HG03159 (cell line): ENCODE measurements around the gene BTBD7.

Source experiments
- ATAC-seq: cut with Tn5 transposase; IDR thresholded peaks from one replicate; pipeline ENCODE4 v1.9.1; 2021; ENCODE audit warnings: mild to moderate bottlenecking, moderate library complexity; ENCODE audit not compliant: unreplicated experiment

Gene BTBD7

DNA sequence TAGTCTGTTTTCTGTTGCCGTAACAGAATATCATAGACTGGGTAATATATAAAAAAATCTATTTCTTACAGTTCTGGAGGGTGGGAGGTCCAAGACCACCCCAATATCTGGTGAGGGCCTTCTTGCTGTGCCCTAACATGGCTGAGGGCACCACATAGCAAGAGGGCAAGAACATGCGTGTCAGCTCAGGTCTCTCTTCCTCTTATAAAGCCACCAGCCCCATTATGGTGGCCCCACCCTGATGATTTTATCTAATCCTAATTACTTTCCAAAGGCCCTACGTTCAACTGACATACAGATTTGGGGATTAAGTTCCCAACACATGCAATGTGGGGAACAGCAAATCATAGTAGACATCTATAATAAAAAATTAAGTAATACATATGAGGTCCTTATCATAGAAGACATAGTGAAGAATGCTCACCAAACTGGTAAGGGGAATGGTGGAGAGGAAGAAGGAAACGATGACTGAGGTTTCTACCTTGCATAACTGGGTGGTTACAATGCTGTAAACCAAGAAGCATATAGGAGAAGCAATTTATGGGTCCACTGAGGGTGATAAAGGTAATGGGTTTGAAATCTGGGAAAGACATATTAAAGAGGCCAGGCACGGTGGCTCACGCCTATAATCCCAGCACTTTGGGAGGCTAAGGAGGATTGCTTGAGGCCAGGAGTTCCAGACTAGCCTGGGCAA, 27.0 kb downstream of the BTBD7 start:
- no peak for ATAC-seq

DNA sequence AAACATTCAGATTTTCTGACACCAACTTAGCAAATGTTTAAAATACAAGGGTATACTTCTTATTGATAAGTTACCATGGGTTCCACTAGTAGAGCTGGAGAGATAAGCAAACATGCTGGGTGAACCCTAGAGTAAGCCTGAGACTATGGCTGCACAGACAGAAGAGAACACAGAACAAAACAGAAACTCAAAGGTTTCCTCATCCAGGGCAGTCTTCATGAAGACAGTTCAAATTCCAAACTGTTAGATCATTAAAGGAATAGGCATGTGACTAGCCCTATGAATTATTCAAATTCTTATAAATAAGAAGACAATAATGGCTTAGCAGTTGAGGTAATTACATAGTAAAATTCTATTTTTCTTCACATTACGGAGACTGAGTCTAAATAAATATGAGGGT, 28.1 kb downstream of the BTBD7 start:
- no peak for ATAC-seq

DNA sequence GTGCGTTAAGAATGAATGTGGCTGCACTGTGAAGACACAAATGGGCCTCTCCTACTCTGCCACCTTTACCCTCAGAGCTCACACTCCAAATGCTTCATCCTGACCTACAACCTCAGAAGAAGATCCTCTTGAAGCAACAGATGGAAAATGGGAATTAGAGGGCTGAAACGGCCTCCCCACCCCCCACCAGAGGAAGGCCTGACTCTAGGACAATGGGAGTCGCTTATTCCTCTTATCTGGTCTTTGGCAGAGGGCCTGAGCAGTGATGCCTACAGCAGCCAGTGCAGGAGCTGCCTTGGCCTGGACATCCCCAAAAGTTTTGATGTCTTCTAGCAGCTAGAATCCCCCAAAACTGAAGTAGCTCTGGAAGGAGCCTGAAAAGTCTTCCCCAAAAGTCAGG, 29.2 kb downstream of the BTBD7 start:
- ATAC-seq: no peak

- ATAC-seq: no peak
Observed at GRCh38 chr14:93302688-93303581, 29.9 kb downstream of the BTBD7 start.

DNA sequence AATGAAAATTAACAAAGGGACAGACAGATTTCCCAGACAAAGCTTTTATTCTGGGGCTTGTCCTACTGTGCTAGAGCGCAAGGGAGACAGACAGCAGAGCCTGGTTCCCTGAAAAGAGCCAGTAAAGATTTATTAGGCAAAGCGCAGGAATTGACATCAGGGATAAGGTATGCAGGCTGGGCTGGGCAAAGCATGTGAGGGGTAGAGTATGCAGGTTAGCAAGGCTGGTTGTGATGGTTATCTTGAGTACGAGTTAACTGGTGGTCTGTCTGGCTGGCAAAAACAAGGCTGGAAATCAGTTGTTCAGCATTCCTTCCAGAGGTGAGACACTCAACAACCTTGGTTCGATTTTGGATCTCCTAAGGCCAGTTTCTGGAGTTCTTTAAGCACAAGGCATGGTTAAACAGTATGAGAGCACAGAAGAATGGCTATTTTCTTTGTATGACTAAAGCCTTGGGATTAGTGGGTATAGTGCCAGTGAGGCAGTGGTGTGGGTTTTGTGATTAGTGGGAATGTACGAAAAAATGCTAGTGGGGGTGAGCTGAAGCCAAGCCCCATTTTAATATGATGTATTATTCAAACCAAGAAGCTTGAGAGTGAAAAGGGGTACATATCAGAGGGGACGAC, 30.9 kb downstream of the BTBD7 start:
- ATAC-seq: no peak

- ATAC-seq: no peak
Observed at GRCh38 chr14:93299866-93300265, 33.0 kb downstream of the BTBD7 start.

GRCh38 chr14:93299416-93299815, 33.4 kb downstream of the BTBD7 start:
- no peak for ATAC-seq

DNA sequence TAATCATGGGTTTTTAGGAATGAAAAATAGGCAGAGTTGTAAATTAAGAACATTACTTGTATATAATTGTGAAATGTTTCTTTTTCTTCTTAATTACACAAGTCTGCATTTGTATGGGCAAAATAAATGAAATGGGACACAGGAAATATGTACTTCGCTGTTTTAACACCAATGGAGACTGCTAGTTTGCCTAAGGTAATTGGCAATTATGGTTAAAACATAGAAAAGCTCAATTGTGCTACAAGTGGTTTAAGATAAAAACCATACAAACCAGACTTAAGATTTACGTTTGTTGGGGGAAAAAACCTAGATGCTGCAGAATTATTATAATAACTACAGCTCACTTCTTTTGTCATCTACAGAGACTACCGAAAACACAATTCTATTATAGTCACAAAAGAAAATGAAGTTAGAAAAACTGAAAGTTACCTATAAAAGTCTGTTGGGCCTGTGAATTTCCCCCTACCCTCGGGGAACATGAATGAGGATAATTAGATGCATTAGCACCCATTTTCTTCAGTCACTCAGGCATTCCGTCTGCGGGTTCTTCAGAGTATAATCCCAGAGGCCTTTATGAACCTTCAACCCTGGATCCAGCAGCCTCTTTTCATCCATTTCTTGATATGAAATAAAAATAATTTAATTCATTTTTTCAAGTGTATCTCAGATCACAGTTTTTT, 37.2 kb downstream of the BTBD7 start:
- ATAC-seq: no peak

DNA sequence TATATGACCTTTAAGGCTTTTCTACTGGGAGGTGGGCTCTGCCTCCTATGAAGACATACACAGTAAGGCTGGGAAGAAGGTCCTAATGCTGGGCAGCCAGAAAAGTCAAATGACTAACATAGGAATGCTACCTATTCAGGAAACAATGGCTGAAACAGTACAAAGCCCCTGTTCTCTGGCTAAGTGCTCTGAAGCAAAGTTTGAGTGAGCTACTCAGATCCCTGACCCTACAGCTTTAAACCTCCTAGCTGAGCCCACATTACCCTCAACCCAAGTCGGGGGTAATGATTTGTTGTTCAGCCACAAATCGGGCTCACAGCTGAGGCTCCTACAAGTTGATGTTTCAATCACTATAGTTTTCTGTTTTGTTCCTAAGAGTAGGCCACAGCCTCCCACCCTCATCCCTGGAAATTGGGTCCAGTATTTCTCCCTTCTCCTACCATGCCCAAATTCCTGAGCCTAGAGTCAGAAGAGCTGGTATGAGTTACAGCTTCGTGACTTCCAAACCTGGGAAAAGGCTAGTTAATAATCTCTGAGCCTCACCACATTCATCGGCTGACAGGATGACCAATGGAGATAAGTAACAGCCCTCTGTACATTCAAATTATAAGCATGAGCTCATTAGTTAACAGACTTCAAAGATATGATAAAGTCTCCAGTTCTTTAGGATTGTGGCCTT, 46.5 kb downstream of the BTBD7 start:
- no peak for ATAC-seq

- ATAC-seq: no peak
Observed at GRCh38 chr14:93285044-93285443, 47.8 kb downstream of the BTBD7 start.

DNA sequence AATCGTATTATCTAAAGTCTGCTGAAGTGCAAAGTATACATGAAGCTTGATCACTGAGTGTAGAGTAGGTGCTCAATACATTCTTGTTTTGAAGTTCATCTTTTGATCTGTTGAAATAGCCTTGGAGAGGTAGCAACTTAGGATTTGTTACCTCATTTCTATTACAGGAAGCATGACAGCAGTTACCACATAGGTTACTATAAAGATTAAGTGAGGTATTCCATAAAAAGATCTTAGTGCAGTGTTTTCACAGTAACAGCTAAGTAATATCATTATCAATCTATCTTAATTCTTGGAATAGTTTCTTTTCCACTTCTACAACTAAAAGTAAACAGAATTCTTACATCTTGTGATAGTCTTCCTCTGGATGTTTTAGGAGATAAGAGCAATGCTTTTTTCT, 50.9 kb downstream of the BTBD7 start:
- no peak for ATAC-seq

DNA sequence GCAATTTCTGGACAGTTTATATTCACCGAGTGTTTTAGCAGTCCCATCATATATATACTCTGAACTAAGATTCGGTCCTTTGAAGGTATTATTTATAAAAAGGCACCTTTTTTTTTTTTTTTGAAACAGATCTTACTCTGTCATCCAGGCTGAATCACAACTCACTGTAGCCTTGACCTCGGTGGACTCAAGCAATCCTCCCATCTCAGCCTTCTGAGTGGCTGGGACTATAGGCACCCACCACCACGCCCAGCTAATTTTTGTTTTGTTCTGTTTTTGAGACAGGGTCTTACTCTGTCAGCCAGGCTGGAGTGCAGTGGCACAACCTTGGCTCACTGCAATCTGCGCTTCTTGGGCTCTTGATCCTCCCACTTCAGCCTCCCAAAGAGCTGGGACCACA, 52.1 kb downstream of the BTBD7 start:
- no peak for ATAC-seq

- ATAC-seq: no peak
Observed at GRCh38 chr14:93276031-93276716, 56.7 kb downstream of the BTBD7 start.

DNA sequence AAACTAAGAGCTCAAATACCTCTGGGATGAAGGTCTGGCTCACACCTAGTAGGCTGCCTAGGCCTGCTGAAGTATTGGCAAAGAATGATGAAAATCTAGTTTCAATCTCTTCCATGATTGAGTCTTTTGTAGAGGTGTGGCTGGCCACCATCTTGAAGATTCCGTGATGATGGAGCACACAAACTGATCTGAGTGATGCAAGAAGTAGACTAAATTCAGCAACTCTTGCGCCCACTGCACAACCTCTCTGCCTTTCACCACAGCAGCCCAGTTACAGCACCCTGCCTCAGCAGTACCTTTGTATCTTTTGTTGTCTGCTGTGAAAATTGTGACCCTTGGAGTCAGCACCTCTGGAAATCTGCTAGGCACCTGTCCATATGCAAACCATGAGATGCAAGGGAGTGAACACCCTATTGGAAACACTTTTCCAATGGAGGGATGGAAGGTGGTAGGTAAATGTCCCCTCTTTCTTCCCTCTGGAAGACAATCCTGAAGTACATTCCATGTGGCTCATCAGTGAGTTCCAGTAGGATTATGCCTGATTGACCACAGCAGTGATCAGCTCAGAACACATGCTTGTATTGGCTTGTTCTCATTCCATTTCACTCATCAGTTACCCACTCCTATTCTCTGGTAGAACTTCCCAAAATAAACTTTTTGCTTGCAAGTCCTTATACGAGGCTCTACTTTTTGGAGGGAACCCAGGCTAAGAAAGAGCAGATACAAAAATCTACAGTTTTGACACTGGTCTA, 58.6 kb downstream of the BTBD7 start:
- ATAC-seq: no peak

- ATAC-seq: no peak
Observed at GRCh38 chr14:93271111-93271510, 61.7 kb downstream of the BTBD7 start.

GRCh38 chr14:93269341-93270068, 63.3 kb downstream of the BTBD7 start:
- no peak for ATAC-seq

GRCh38 chr14:93268406-93268805, 64.4 kb downstream of the BTBD7 start:
- ATAC-seq: no peak

DNA sequence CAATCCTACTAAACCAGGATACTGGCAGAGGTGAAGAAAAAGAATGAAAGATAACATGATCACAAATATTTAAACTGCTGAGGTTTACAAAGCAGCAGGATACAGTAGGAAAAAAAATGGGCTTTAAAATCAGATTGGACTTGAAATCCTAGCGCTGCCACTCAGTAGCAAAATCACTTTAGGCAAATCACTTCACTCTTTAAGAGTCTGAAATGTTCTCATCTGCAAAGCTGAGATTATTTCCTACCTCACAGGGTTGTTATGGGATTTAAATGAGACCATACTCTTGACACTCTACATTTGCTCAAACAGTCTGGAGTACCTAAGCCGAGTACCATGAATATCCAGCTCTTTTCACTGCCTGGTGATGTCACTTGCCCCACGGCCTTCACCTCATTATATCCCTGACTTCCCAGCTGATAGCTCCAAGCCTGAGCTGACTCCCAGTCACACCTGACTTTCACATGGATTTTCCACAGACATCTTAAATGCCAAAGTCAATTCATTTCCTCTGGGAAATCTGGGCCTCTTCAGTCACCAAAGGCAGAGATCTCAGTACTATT, 65.6 kb downstream of the BTBD7 start:
- ATAC-seq: no peak
